WTC11 (cell line): Measurements from ENCODE around the gene SERPINA9. TPM values are rescaled to one million over a fixed set of nuclear protein-coding genes. Genes with fewer than 3 reads are reported as not detected.
"Not testable (repeated sequence)": the region's sequence is repeated elsewhere in the genome, so short reads cannot be mapped to it uniquely, and the experiment has no call there.

Experiments
- ATAC-seq: fragments of 200-7000 bp; cut with Tn5 transposase; 2 replicates; pipeline ENCODE4 v1.10.0; 2021; ENCODE audit warnings: mild to moderate bottlenecking, moderate library complexity
- CTCF ChIA-PET: fragments of 300-600 bp; sonication (Branson Sonifier 250); formaldehyde crosslinking; loops from one replicate; lab custom pipeline; 2021; ENCODE audit warnings: antibody characterized with exemption; lab: Charles Lee
- POLR2A ChIA-PET: fragments of 350-600 bp; sonication (Branson Sonifier 250); formaldehyde crosslinking; loops from one replicate; lab custom pipeline; 2021; ENCODE audit warnings: antibody characterized with exemption; lab: Charles Lee
- DNase-seq: peaks from one replicate; pipeline ENCODE4 v3.0.0; 2021; ENCODE audit warnings: low spot score
- H3K27ac Mint-ChIP-seq: 2 replicates; pipeline ENCODE4 v1.8.0; 2021; ENCODE audit warnings: mixed read lengths
- H3K27me3 Mint-ChIP-seq: 2 replicates; pipeline ENCODE4 v1.8.0; 2021; ENCODE audit warnings: low read depth, mild to moderate bottlenecking, moderate library complexity, mixed read lengths
- H3K36me3 Mint-ChIP-seq: 2 replicates; pipeline ENCODE4 v1.8.0; 2021; ENCODE audit warnings: mixed read lengths
- H3K4me1 Mint-ChIP-seq: 2 replicates; pipeline ENCODE4 v1.8.0; 2022; ENCODE audit warnings: mixed read lengths
- H3K4me3 Mint-ChIP-seq: 2 replicates; pipeline ENCODE4 v1.8.0; 2021; ENCODE audit warnings: mild to moderate bottlenecking, moderate library complexity, mixed read lengths
- H3K9me3 Mint-ChIP-seq: 2 replicates; pipeline ENCODE4 v1.8.0; 2021; ENCODE audit warnings: mixed read lengths
- AFF4 ChIP-seq: sonication (generic); formaldehyde crosslinking; IDR thresholded peaks from 2 replicates; pipeline ENCODE4 v1.8.1; 2023; ENCODE audit warnings: mild to moderate bottlenecking, missing genetic modification reagents, borderline replicate concordance
- ARID4B ChIP-seq: sonication (generic); formaldehyde crosslinking; IDR thresholded peaks from 2 replicates; pipeline ENCODE4 v1.8.0; 2023; ENCODE audit warnings: missing genetic modification reagents, mild to moderate bottlenecking, borderline replicate concordance
- ATF6 ChIP-seq: sonication (generic); formaldehyde crosslinking; IDR thresholded peaks from 2 replicates; pipeline ENCODE4 v1.8.1; 2023; ENCODE audit warnings: mild to moderate bottlenecking, missing genetic modification reagents
- FOXP4 ChIP-seq: sonication (generic); formaldehyde crosslinking; IDR thresholded peaks from 2 replicates; pipeline ENCODE4 v1.8.0; 2022; ENCODE audit warnings: mild to moderate bottlenecking, missing genetic modification reagents
- JAZF1 ChIP-seq: fragments of 250-450 bp; sonication (Bioruptor Pico); IDR thresholded peaks from 2 replicates; pipeline ENCODE4 v1.9.0; 2021; ENCODE audit warnings: moderate library complexity, mild to moderate bottlenecking, inconsistent platforms
- JUN ChIP-seq: sonication (generic); formaldehyde crosslinking; IDR thresholded peaks from 2 replicates; pipeline ENCODE4 v1.8.0; 2023; ENCODE audit warnings: mild to moderate bottlenecking, missing genetic modification reagents
- RORB ChIP-seq: fragments of 250-450 bp; sonication (Bioruptor Pico); IDR thresholded peaks from 2 replicates; pipeline ENCODE4 v1.9.0; 2021; ENCODE audit warnings: mild to moderate bottlenecking
- SOX15 ChIP-seq: fragments of 250-450 bp; sonication (Bioruptor Pico); IDR thresholded peaks from 2 replicates; pipeline ENCODE4 v1.9.0; 2021; ENCODE audit warnings: mild to moderate bottlenecking
- SP1 ChIP-seq: sonication (generic); formaldehyde crosslinking; conservative IDR thresholded peaks from 2 replicates; pipeline ENCODE4 v1.8.1; 2022; ENCODE audit warnings: missing genetic modification reagents
- TCF7 ChIP-seq: sonication (generic); formaldehyde crosslinking; IDR thresholded peaks from 2 replicates; pipeline ENCODE4 v1.8.0; 2022; ENCODE audit warnings: mild to moderate bottlenecking, low read depth, missing genetic modification reagents, moderate library complexity
- ZBTB43 ChIP-seq: sonication (generic); formaldehyde crosslinking; IDR thresholded peaks from 2 replicates; pipeline ENCODE4 v1.8.1; 2023; ENCODE audit warnings: mild to moderate bottlenecking, missing genetic modification reagents
- ZNF219 ChIP-seq: sonication (generic); formaldehyde crosslinking; IDR thresholded peaks from 2 replicates; pipeline ENCODE4 v1.8.0; 2023; ENCODE audit warnings: missing genetic modification reagents, mild to moderate bottlenecking, borderline replicate concordance
- ZNF396 ChIP-seq: fragments of 250-450 bp; sonication (Bioruptor Pico); IDR thresholded peaks from 2 replicates; pipeline ENCODE4 v1.8.0; 2021; ENCODE audit warnings: mild to moderate bottlenecking, moderate library complexity, borderline replicate concordance
- ZNF423 ChIP-seq: fragments of 250-450 bp; sonication (Bioruptor Pico); IDR thresholded peaks from 2 replicates; pipeline ENCODE4 v2.1.2; 2022; ENCODE audit warnings: mild to moderate bottlenecking, moderate library complexity
- total RNA-seq: library from RNA; stranded (reverse); gene quantifications from 3 replicates; pipeline ENCODE4 v1.2.3, GENCODE V29; 2021
- TF ChIP-seq, protein P1 (sequence below): sonication (generic); formaldehyde crosslinking; IDR thresholded peaks from 2 replicates; pipeline ENCODE4 v1.8.0; 2022; ENCODE audit warnings: mild to moderate bottlenecking, missing genetic modification reagents
- TF ChIP-seq, protein P2 (sequence below): sonication (generic); formaldehyde crosslinking; IDR thresholded peaks from 2 replicates; pipeline ENCODE4 v1.8.0; 2022; ENCODE audit warnings: mild to moderate bottlenecking, missing genetic modification reagents
- TF ChIP-seq, protein P3 (sequence below): sonication (generic); formaldehyde crosslinking; IDR thresholded peaks from 2 replicates; pipeline ENCODE4 v1.8.0; 2022; ENCODE audit warnings: mild to moderate bottlenecking, missing genetic modification reagents

Gene SERPINA9
- total RNA-seq, 1 experiment from 2014 or later, result not detected

- ATAC-seq (no peak), DNase-seq (no peak)
- Mint-ChIP-seq H3K27me3 (peaks cover 3% of the 10 kb centered on the region; the same call in 1 of the 2 replicates), H3K27ac (no peak overlapping the region), H3K4me3 (no peak overlapping the region), H3K36me3 (peaks cover 10% of the 10 kb centered on the region), H3K9me3 (peaks cover 17% of the 10 kb centered on the region), H3K4me1 (peaks cover 19% of the 10 kb centered on the region)
- POLR2A ChIA-PET, result no interaction called here
- CTCF ChIA-PET, result no interaction called here
- TF ChIP-seq JUN (CRISPR knock-in tag) (no peak), ZNF423 (CRISPR knock-in tag) (no peak), ZNF396 (CRISPR knock-in tag) (no peak), ZNF219 (CRISPR knock-in tag) (no peak), FOXP4 (CRISPR knock-in tag) (no peak), RORB (CRISPR knock-in tag) (no peak), JAZF1 (CRISPR knock-in tag) (no peak), AFF4 (CRISPR knock-in tag) (no peak), ATF6 (CRISPR knock-in tag) (no peak), ARID4B (CRISPR knock-in tag) (no peak), TCF7 (CRISPR knock-in tag) (no peak), ZBTB43 (CRISPR knock-in tag) (no peak), SOX15 (CRISPR knock-in tag) (no peak), SP1 (no peak)
- TF ChIP-seq, protein P1, sequence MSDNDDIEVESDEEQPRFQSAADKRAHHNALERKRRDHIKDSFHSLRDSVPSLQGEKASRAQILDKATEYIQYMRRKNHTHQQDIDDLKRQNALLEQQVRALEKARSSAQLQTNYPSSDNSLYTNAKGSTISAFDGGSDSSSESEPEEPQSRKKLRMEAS (CRISPR knock-in tag), result no peak
- TF ChIP-seq, protein P2, sequence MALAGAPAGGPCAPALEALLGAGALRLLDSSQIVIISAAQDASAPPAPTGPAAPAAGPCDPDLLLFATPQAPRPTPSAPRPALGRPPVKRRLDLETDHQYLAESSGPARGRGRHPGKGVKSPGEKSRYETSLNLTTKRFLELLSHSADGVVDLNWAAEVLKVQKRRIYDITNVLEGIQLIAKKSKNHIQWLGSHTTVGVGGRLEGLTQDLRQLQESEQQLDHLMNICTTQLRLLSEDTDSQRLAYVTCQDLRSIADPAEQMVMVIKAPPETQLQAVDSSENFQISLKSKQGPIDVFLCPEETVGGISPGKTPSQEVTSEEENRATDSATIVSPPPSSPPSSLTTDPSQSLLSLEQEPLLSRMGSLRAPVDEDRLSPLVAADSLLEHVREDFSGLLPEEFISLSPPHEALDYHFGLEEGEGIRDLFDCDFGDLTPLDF (CRISPR knock-in tag), result no peak
- TF ChIP-seq, protein P3, sequence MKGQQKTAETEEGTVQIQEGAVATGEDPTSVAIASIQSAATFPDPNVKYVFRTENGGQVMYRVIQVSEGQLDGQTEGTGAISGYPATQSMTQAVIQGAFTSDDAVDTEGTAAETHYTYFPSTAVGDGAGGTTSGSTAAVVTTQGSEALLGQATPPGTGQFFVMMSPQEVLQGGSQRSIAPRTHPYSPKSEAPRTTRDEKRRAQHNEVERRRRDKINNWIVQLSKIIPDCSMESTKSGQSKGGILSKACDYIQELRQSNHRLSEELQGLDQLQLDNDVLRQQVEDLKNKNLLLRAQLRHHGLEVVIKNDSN (CRISPR knock-in tag), result no peak
Measured at GRCh38 chr14:94483071-94483451, 7.1 kb upstream of the SERPINA9 start.

DNA sequence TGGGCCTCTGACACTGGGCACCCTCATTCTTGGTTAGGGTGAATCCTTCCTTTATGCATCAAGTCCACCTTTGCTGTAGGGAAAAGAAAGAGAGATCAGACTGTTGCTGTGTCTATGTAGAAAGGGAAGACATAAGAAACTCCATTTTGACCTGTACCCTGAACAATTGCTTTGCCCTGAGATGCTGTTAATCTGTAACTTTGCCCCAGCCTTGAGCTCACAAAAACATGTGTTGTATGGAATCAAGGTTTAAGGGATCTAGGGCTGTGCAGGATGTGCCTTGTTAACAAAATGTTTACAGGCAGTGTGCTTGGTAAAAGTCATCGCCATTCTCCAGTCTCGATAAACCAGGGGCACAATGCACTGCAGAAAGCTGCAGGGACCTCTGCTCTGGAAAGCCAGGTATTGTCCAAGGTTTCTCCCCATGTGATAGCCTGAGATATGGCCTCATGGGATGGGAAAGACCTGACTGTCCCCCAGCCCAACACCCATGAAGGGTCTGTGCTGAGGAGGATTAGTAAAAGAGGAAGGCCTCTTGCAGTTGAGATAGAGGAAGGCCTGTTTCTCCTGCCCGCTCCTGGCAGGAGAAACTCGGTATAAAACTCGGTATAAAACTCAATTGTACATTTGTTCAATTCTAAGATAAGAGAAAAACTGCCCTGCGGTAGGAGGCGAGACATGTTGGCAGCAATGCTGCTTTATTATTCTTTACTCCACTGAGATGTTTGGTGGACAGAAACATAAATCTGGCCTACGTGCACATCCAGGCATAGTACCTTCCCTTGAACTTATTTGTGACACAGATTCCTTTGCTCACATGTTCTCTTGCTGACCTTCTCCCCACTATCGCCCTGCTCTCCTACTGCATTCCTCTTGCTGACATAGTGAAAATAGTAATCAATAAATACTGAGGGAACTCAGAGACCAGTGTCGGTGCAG lies 6.4 kb upstream of the SERPINA9 start:
- H3K27ac Mint-ChIP-seq, DNase-seq, ATAC-seq, H3K4me3 Mint-ChIP-seq, H3K27me3 Mint-ChIP-seq, POLR2A ChIA-PET, CTCF ChIA-PET: not testable (repeated sequence)
- H3K36me3 Mint-ChIP-seq, result peaks cover 15% of the 10 kb centered on the region
- peaks cover 23% of the 10 kb centered on the region for H3K9me3 Mint-ChIP-seq
- peaks cover 18% of the 10 kb centered on the region for H3K4me1 Mint-ChIP-seq
